AG04449 (cell line): Measurements from ENCODE around the gene SDHA.
"Not testable (repeated sequence)": the region's sequence is repeated elsewhere in the genome, so short reads cannot be mapped to it uniquely, and the experiment has no call there.

Source experiments
- CTCF ChIA-PET: fragments of 350-600 bp; formaldehyde crosslinking; extraction: SDS; loops from one replicate; lab custom pipeline; 2021; ENCODE audit warnings: antibody characterized with exemption; lab: Yijun Ruan, JAX
- POLR2A ChIA-PET: fragments of 400-600, 350-600 bp; formaldehyde crosslinking; extraction: SDS; loops from one replicate; lab custom pipeline; 2020; ENCODE audit warnings: antibody characterized with exemption, inconsistent platforms; lab: Yijun Ruan, JAX
- DNase-seq: peaks from one replicate; pipeline ENCODE4 v3.0.0-alpha.2; 2010; ENCODE audit warnings: low read depth, low spot score
- H3K4me3 ChIP-seq: 2 replicates; pipeline ENCODE4 v1.5.1; 2011; ENCODE audit warnings: low read depth, mild to moderate bottlenecking, control low read depth, low read length
- TF ChIP-seq, protein P1 (sequence below): IDR thresholded peaks from one replicate; pipeline ENCODE4 v1.5.1; 2011; ENCODE audit warnings: mild to moderate bottlenecking, moderate library complexity, low read length, control low read depth, inconsistent platforms; ENCODE audit not compliant: insufficient read depth; ENCODE audit errors: missing control alignments

Gene SDHA

DNA sequence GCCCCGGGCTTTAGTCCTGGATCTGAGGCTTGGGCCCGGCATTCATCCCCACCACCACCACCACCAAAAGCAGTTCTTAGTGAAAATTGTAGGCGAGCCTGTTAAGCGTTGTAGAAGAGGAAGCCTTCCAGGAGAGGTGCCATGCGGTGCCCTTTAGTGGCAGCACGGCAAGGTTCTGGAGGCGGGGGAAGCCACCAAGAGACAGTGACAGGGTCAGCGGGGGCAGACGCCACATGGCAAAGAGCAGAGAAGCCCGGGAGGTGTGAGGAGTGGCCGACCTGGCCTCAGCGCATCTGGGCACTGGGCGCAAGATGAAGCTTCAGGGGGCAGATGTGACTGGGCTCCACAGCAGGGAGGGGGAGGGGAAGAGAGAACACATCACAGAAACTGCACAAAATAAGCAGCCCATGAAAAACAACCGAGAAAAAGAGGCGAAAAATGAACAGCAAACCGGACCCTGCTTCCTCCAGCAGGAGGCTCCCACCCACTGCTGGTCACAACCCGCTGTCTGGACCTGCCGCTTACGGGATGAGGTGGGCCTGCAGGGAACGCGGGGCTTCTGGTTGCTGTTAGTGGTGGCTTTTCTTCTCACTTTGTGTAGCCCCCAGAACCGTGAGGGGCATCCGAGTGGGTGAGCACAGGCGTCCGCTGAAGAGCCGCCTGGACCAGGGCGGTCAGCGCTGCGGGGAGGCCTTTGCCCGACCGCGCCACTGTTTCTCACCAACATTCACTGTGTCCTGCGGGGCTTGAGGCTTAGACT is 22.5 kb upstream of the SDHA start:
- CTCF ChIA-PET, result no interaction called here
- POLR2A ChIA-PET, result no interaction called here
- no peak for DNase-seq
- no peak overlapping the region for H3K4me3 ChIP-seq
- TF ChIP-seq, protein P1, sequence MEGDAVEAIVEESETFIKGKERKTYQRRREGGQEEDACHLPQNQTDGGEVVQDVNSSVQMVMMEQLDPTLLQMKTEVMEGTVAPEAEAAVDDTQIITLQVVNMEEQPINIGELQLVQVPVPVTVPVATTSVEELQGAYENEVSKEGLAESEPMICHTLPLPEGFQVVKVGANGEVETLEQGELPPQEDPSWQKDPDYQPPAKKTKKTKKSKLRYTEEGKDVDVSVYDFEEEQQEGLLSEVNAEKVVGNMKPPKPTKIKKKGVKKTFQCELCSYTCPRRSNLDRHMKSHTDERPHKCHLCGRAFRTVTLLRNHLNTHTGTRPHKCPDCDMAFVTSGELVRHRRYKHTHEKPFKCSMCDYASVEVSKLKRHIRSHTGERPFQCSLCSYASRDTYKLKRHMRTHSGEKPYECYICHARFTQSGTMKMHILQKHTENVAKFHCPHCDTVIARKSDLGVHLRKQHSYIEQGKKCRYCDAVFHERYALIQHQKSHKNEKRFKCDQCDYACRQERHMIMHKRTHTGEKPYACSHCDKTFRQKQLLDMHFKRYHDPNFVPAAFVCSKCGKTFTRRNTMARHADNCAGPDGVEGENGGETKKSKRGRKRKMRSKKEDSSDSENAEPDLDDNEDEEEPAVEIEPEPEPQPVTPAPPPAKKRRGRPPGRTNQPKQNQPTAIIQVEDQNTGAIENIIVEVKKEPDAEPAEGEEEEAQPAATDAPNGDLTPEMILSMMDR, result no peak

GRCh38 chr5:196350-196749 is 21.8 kb upstream of the SDHA start:
- TF ChIP-seq, protein P1, result no peak
- CTCF ChIA-PET, result no interaction called here
- POLR2A ChIA-PET, result no interaction called here
- H3K4me3 ChIP-seq, result no peak overlapping the region
- no peak for DNase-seq

GRCh38 chr5:197031-197430 is 21.1 kb upstream of the SDHA start:
- H3K4me3 ChIP-seq, DNase-seq, POLR2A ChIA-PET: not testable (repeated sequence)
- CTCF ChIA-PET, result interaction anchor here (1.8 kb wide), 1 partner anchor 9 kb away, joined by 4 read pairs; no protein-coding TSS in a partner anchor

GRCh38 chr5:197892-198489 is 20.1 kb upstream of the SDHA start:
- ChIA-PET POLR2A (no interaction called here), CTCF (interaction anchor here (1.8 kb wide), 1 partner anchor 10 kb away, joined by 4 read pairs; no protein-coding TSS in a partner anchor)
- H3K4me3 ChIP-seq, result no peak overlapping the region
- DNase-seq, result no peak
- TF ChIP-seq, protein P1, result no peak

GRCh38 chr5:198516-199196 is 19.5 kb upstream of the SDHA start:
- POLR2A ChIA-PET, result no interaction called here
- TF ChIP-seq, protein P1, result no peak
- CTCF ChIA-PET, result interaction anchor here (1.8 kb wide), 1 partner anchor 10 kb away, joined by 4 read pairs; no protein-coding TSS in a partner anchor

DNA sequence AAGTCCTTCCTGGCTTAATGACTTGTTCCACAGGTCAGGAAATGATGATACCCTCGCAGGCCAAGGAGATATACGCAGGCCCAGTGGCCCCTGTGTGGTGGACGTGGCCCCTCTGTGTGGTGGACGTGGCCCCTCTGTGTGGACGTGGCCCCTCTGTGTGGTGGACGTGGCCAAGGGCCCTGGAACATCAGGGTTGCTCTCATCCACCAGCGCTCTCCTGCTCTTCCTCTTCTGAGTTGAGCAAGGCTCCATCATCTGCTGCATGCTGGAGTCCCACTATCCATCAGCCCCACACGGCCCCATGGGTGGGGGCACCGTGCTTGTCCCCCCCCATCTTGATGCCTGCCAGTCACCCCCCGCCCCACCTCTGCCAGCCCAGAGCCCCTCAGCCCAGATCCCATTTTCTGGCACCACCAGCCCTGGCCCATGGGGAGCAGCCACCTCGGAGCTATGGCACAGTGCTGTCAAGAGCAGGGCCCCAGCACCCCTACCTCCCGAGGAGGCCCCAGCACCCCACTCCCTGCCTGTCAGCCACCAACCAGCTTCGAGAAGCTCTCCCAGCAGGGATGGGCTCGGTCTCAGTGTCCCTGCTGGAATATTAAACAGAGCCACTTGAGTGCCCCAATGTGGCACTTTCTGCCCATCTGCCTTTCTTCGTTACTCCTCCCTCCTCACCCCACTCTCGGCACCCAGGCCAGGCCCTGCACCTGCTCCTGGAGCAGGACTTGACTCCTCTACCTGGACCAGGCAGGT is 18.7 kb upstream of the SDHA start:
- POLR2A ChIA-PET, result no interaction called here
- H3K4me3 ChIP-seq, result no peak overlapping the region
- TF ChIP-seq, protein P1, result no peak
- CTCF ChIA-PET, result interaction anchor here (0.8 to 1.6 kb wide), 2 partner anchors 8 to 11 kb away, joined by 3 to 6 read pairs; partner anchors contain the start of gene LRRC14B
- no peak for DNase-seq

More at GRCh38 chr5:198516-199196, 19.5 kb upstream of the SDHA start:
- no peak overlapping the region for H3K4me3 ChIP-seq
- DNase-seq, result no peak
